Spleen (tissue), 7 donors: ENCODE results near the gene ST6GAL2.

Source experiments
- POLR2AphosphoS5 ChIP-seq, 3 donors: sonication (generic); formaldehyde crosslinking; IDR thresholded peaks; one replicate each; pipeline ENCODE4 v1.5.1; 2017; ENCODE audit warnings: antibody characterized with exemption in 3 of 3
- TF ChIP-seq, protein P1 (sequence below), 11 experiments: fragments of 200-600 bp in 7 of 11; fragments of 450-650 bp in 4 of 11; sonication (generic) in 4 of 11; IDR thresholded peaks in 8 of 11; conservative IDR thresholded peaks in 3 of 11; 1 replicate in 7 of 11; 2 replicates in 4 of 11; pipeline versions ENCODE4 v1.4.0 to v1.8.0; 2016 to 2021; ENCODE audit warnings: antibody characterized with exemption in 11 of 11, inconsistent platforms in 4 of 11, mild to moderate bottlenecking in 1 of 11
- donor health status: DM: no; HTN: no; CAD: no; lungs with moderate emphysema.
- donor health status: DM: no; HTN: no; CAD: no.
- donor health status: DM: no; HTN: no; CAD: no.

DNA sequence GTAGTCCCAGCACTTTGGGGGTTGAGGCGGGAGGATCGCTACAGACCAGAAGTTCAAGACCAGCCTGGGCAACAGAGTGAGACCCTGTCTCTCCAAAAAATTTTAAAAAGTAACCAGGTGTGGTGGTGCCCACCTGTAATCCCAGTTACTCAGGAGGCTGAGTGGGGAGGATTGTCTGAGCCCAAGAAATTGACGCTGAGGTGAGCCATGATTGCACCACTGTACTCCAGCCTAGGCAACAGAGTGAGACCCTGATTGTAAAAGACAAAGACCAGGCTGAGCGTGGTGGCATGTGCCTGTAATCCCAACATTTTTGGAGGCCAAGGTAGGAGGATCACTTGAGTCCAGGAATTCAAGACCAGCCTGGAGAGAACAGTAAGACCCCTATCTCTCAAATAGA is 7.8 kb downstream of the ST6GAL2 start:
- TF ChIP-seq POLR2AphosphoS5 (IDR thresholded peaks at IDR 0.05), result no peak
- TF ChIP-seq, protein P1, sequence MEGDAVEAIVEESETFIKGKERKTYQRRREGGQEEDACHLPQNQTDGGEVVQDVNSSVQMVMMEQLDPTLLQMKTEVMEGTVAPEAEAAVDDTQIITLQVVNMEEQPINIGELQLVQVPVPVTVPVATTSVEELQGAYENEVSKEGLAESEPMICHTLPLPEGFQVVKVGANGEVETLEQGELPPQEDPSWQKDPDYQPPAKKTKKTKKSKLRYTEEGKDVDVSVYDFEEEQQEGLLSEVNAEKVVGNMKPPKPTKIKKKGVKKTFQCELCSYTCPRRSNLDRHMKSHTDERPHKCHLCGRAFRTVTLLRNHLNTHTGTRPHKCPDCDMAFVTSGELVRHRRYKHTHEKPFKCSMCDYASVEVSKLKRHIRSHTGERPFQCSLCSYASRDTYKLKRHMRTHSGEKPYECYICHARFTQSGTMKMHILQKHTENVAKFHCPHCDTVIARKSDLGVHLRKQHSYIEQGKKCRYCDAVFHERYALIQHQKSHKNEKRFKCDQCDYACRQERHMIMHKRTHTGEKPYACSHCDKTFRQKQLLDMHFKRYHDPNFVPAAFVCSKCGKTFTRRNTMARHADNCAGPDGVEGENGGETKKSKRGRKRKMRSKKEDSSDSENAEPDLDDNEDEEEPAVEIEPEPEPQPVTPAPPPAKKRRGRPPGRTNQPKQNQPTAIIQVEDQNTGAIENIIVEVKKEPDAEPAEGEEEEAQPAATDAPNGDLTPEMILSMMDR (IDR thresholded peaks at IDR 0.05 in 8 of 11, conservative IDR thresholded peaks at IDR 0.05 in 3 of 11), result no peak
